ENCODE measurements around the gene NDUFAF3. TPM values are rescaled to one million over a fixed set of nuclear protein-coding genes. Genes with fewer than 3 reads are reported as not detected.
A peak's percentile ranks its signal among the peaks of the same experiment; 100 is the strongest.

The NDUFAF3 gene
- total RNA-seq (2021) (32.9 and 38.8 TPM in 2 replicates), Bru-seq, nascent RNA (percentile 59 among the genes with signal in this experiment), BruChase-seq, experiment 1, labeled RNA remaining after a 2-hour chase (percentile 56 among the genes with signal in this experiment), BruChase-seq, experiment 2, labeled RNA remaining after a 6-hour chase (percentile 69 among the genes with signal in this experiment)
- long read RNA-seq, transcript NDUFAF3-202 (5 exons, 2,012 nt): major isoform, 88 of 106 reads
- long read RNA-seq, partial matches to known transcripts: 0 of 106 reads
- long read RNA-seq, other reads (novel, unspliced or antisense): 15 of 106 reads

DNA sequence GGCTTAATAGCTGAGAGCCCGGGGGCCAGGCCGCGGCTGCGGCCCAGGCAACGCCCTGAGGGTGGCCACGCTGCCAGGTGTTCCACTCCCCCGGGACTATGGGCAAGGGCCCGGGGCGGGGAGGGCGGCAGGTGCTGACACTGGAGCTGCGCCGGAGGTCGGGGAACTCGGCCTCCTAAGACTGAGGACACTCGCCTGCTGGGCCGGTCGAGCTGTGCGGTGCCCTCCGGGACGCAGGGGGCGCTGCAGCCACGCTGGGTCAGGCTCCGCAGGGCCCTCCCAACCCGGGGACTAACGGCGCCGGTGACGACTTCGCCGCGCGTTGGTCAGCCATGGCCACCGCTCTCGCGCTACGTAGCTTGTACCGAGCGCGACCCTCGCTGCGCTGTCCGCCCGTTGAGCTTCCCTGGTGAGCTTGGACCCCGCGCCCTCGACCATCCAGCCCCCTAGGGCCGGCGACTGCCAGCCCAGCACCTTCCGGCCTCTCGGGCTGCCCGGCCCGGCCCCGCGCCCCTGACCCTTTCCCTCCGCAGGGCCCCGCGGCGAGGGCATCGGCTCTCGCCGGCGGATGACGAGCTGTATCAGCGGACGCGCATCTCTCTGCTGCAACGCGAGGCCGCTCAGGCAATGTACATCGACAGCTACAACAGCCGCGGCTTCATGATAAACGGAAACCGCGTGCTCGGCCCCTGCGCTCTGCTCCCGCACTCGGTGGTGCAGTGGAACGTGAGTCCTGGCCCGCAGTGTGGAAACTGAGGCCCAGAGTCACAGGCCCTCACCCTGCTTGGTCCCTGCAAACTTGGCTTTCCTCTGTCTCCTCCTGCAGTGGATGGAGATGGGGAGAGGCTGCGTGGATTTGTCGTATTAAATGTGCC is at the start of gene NDUFAF3:
TSS of gene NDUFAF3 (plus strand) at position 309 of the 875 bp plus-strand sequence. CDS start at position 333, 24 bp downstream.
- H2AFZ ChIP-seq: peak within 1 kb of the TSS; percentile 84
- peaks cover 29% of the 10 kb centered on the region for H3K4me1 ChIP-seq (replicated peaks; ENCODE audit: insufficient read depth)
- peaks cover 9% of the 10 kb centered on the region; the same call in 1 of the 2 replicates for H3K36me3 ChIP-seq (ENCODE audit: low read depth)
- H3K79me2 ChIP-seq (ENCODE audit: low read depth): peaks cover 64% of the 10 kb centered on the region
- no peaks in the 10 kb centered on the region for H3K9me3 ChIP-seq (ENCODE audit: insufficient read depth, low read depth)
- peak within 1 kb of the TSS; percentile 92 for H3K4me2 ChIP-seq
- ChIA-PET CTCF (interaction anchor here (0.5 to 1.0 kb wide), 3 partner anchors 34 to 318 kb away, joined by 3 to 4 read pairs (median 4); no protein-coding TSS in a partner anchor), POLR2A (ENCODE audit: unreplicated experiment) (interaction anchor here (0.5 to 3.7 kb wide), 7 partner anchors 10 to 781 kb away, joined by 3 to 22 read pairs (median 5); partner anchors contain the start of genes QRICH1, WDR6 and ZNF589)
- H4K20me1 ChIP-seq (ENCODE audit: insufficient read depth): no peaks in the 10 kb centered on the region; the same call in 1 of the 2 replicates
- peak within 1 kb of the TSS; percentile 70 for H3K4me3 ChIP-seq
- TF ChIP-seq, protein P1, sequence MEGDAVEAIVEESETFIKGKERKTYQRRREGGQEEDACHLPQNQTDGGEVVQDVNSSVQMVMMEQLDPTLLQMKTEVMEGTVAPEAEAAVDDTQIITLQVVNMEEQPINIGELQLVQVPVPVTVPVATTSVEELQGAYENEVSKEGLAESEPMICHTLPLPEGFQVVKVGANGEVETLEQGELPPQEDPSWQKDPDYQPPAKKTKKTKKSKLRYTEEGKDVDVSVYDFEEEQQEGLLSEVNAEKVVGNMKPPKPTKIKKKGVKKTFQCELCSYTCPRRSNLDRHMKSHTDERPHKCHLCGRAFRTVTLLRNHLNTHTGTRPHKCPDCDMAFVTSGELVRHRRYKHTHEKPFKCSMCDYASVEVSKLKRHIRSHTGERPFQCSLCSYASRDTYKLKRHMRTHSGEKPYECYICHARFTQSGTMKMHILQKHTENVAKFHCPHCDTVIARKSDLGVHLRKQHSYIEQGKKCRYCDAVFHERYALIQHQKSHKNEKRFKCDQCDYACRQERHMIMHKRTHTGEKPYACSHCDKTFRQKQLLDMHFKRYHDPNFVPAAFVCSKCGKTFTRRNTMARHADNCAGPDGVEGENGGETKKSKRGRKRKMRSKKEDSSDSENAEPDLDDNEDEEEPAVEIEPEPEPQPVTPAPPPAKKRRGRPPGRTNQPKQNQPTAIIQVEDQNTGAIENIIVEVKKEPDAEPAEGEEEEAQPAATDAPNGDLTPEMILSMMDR (conservative IDR thresholded peaks at IDR 0.05): peak; percentile 90
- TF ChIP-seq EZH2 (IDR thresholded peaks at IDR 0.05; ENCODE audit: low read depth): no peak
- H3K27me3 ChIP-seq (ENCODE audit: insufficient read depth, low read depth): no peaks in the 10 kb centered on the region
- no peaks in the 10 kb centered on the region for H3K9me2 ChIP-seq (ENCODE audit: insufficient read depth)
- peaks cover 48% of the 10 kb centered on the region; the same call in 1 of the 2 replicates for H3F3A ChIP-seq (ENCODE audit: insufficient read depth, low read depth)
- peak within 1 kb of the TSS; percentile 87 for H3K27ac ChIP-seq
- BruUV-seq (replicated peaks): no TSS peak
- peak; percentile 87 to 97 for DNase-seq
- intact Hi-C loops (cut with micrococcal nuclease; ENCODE audit: unreplicated experiment): no loop called here

DNA sequence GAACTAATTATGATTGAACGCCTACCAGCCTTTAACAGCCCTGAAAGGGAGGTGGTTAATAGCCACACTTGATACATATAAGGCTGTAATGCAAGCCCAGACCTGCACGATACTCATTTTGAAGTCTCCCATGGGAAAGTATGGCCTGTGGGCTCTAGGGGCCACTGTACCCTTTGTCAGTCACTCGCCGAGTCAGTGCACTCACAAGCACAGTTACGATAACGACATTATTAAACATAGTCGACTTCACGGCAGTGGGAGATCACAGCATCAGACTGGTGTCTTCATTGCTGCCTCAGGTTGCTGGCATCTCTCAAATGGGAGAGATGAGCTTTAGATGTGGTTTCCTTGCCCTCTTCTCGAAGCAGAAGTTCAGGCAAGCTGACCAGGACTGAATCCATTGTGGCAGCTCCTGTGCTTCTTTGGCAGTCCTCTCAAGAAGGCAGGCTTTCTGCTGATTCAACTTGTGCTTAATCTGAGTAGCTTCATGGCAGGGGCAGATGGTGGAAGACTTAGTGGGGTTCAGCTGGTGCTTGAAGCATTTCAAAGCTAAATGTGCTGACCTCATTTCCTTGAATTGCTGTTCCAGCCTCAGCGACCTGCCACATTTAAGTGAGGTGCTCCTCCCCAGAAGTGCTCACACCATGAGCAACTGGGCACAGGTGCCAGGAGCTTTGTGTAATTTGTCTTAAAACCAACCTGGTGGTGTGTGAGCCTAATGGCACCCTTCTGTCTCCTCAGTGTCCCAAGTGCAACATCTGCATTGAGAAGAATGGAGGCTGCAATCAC is 47.7 kb upstream of the NDUFAF3 start:
- no peak for TF ChIP-seq EZH2 (IDR thresholded peaks at IDR 0.05; ENCODE audit: low read depth)
- TF ChIP-seq, protein P1 (conservative IDR thresholded peaks at IDR 0.05): no peak
- no TSS peak for BruUV-seq (replicated peaks)
- CTCF ChIA-PET: no interaction called here

GRCh38 chr3:48979451-48979850 is 42.5 kb upstream of the NDUFAF3 start:
- H4K20me1 ChIP-seq (ENCODE audit: insufficient read depth): no peaks in the 10 kb centered on the region
- intact Hi-C loops (cut with micrococcal nuclease; ENCODE audit: unreplicated experiment): no loop called here
- no peak overlapping the region for H2AFZ ChIP-seq
- no peaks in the 10 kb centered on the region for H3K27me3 ChIP-seq (ENCODE audit: insufficient read depth, low read depth)
- ChIA-PET POLR2A (ENCODE audit: unreplicated experiment) (no interaction called here), CTCF (no interaction called here)
- no peaks in the 10 kb centered on the region for H3K9me3 ChIP-seq (ENCODE audit: insufficient read depth, low read depth)
- no peaks in the 10 kb centered on the region for H3K79me2 ChIP-seq (ENCODE audit: low read depth)
- no peaks in the 10 kb centered on the region for H3K4me1 ChIP-seq (replicated peaks; ENCODE audit: insufficient read depth)
- H3K9me2 ChIP-seq (ENCODE audit: insufficient read depth): no peaks in the 10 kb centered on the region
- no peak overlapping the region for H3K4me3 ChIP-seq
- BruUV-seq (replicated peaks): no TSS peak
- DNase-seq: no peak
- H3K36me3 ChIP-seq (ENCODE audit: low read depth): 0 out of 2 replicates have a peak, but pooled peaks cover 3% of the 10 kb centered on the region
- TF ChIP-seq, protein P1 (conservative IDR thresholded peaks at IDR 0.05): no peak
- no peak for TF ChIP-seq EZH2 (IDR thresholded peaks at IDR 0.05; ENCODE audit: low read depth)
- H3F3A ChIP-seq (ENCODE audit: insufficient read depth, low read depth): peaks cover 9% of the 10 kb centered on the region; the same call in 1 of the 2 replicates
- H3K27ac ChIP-seq: no peak overlapping the region
- H3K4me2 ChIP-seq: no peak overlapping the region

More for the DNA sequence above, 47.7 kb upstream of the NDUFAF3 start:
- Histone ChIP-seq H3K4me2 (no peak overlapping the region), H3K79me2 (ENCODE audit: low read depth) (no peaks in the 10 kb centered on the region), H2AFZ (no peak overlapping the region), H3K27me3 (ENCODE audit: insufficient read depth, low read depth) (no peaks in the 10 kb centered on the region), H3K4me1 (replicated peaks; ENCODE audit: insufficient read depth) (no peaks in the 10 kb centered on the region), H3K27ac (no peak overlapping the region), H3K9me2 (ENCODE audit: insufficient read depth) (no peaks in the 10 kb centered on the region), H3F3A (ENCODE audit: insufficient read depth, low read depth) (peaks cover 9% of the 10 kb centered on the region; the same call in 1 of the 2 replicates), H3K9me3 (ENCODE audit: insufficient read depth, low read depth) (no peaks in the 10 kb centered on the region), H3K36me3 (ENCODE audit: low read depth) (peaks cover 12% of the 10 kb centered on the region; the same call in 1 of the 2 replicates), H4K20me1 (ENCODE audit: insufficient read depth) (no peaks in the 10 kb centered on the region), H3K4me3 (no peak overlapping the region)
- intact Hi-C loops (cut with micrococcal nuclease; ENCODE audit: unreplicated experiment): no loop called here
- POLR2A ChIA-PET (ENCODE audit: unreplicated experiment): no interaction called here
- no peak for DNase-seq
